Activated CD4-positive, CD25-positive, alpha-beta regulatory T cell (primary cell): ENCODE measurements around the gene FAM161A.

Source experiments
- DNase-seq, 4 experiments: peaks; one replicate each; lab custom pipeline; 2025; lab: John Stamatoyannopoulos, UW

Gene FAM161A

GRCh38 chr2:61786876-61787275 is 67.0 kb downstream of the FAM161A start:
- DNase-seq, result no peak

- DNase-seq, result no peak
These were observed 68.3 kb downstream of the FAM161A start for GRCh38 chr2:61785583-61785982.

- no peak for DNase-seq
These were observed 69.2 kb downstream of the FAM161A start for GRCh38 chr2:61784643-61785042.

- no peak for DNase-seq
These were observed 77.8 kb downstream of the FAM161A start for GRCh38 chr2:61775956-61776570.
